T-helper 2 cell treated with Interferon-gamma antibody and Interleukin-4, amounts not matched to agents 100 ng/mL and 5 ng/mL, for 36 hours (primary cell): ENCODE results near the gene AJAP1. TPM values are rescaled to one million over a fixed set of nuclear protein-coding genes. Genes with fewer than 3 reads are reported as not detected.
"Not testable (repeated sequence)": the region's sequence is repeated elsewhere in the genome, so short reads cannot be mapped to it uniquely, and the experiment has no call there.

ENCODE experiments used
- intact Hi-C: fragments of 100-400 bp; cut with micrococcal nuclease; formaldehyde crosslinking; loops from one replicate; pipeline ENCODE4 v1.15.1; 2023
- total RNA-seq: library from RNA; stranded (reverse); gene quantifications from 2 replicates; pipeline ENCODE4 v1.2.3, GENCODE V29; 2022

AJAP1 gene, protein sequence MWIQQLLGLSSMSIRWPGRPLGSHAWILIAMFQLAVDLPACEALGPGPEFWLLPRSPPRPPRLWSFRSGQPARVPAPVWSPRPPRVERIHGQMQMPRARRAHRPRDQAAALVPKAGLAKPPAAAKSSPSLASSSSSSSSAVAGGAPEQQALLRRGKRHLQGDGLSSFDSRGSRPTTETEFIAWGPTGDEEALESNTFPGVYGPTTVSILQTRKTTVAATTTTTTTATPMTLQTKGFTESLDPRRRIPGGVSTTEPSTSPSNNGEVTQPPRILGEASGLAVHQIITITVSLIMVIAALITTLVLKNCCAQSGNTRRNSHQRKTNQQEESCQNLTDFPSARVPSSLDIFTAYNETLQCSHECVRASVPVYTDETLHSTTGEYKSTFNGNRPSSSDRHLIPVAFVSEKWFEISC
- total RNA-seq = 0.07 TPM in 1 of 2 replicates, not detected in the other

DNA sequence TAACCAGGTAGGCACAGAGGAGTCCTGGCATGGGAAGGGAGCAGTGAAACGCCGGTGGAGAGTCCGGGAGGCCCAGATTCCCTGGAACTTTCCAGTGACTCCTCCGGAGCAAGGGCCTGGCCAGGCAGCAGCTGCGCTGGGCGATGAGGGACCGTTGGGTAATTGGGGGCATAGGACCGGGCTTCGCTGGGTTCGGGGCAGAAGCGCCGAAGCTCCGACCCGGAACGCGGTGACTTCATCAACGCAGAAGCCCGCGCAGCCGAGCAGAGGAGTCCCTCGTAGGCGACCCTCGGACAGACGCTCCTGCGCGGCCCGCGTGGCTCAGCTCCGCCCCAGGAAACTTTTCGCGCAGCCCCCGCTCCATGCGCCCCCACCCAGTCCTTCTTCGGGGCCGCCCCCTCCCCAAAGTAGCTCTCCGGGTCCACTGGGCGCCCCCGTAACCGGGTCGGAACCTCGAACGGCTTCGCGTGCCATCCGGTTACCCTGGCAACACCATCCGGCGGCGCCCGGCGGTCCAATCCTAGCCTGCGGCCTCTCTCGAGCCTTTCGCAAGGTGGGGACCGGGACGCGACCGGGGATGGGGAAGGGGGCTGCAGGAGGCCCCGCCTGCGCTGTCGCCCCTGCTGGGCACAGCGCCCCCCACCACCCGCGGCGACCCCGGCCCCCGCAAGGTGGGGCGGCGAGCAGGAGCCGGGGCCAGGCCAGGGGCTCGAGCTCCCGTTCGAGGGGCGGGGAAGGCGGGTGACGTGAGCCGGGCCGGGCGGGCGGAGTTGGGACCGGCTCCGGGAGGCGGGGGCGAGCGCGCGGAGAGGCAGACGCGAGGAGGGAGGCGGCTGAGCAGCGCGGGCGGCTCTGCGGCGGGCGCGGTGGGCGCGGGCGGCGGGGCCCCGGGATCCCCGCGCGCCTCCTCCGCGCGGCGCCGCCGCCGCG, at the start of gene AJAP1:
Gene AJAP1, plus strand, starts transcription at position 814 of the 930 bp plus-strand sequence. CDS start 817 bp downstream, outside the sequence.
- intact Hi-C loops = no loop called here

- intact Hi-C loops = no loop called here
Observed at GRCh38 chr1:4605158-4605557, 49.3 kb upstream of the AJAP1 start.

- intact Hi-C loops = no loop called here
Observed at GRCh38 chr1:4611563-4612341, 42.7 kb upstream of the AJAP1 start.

DNA sequence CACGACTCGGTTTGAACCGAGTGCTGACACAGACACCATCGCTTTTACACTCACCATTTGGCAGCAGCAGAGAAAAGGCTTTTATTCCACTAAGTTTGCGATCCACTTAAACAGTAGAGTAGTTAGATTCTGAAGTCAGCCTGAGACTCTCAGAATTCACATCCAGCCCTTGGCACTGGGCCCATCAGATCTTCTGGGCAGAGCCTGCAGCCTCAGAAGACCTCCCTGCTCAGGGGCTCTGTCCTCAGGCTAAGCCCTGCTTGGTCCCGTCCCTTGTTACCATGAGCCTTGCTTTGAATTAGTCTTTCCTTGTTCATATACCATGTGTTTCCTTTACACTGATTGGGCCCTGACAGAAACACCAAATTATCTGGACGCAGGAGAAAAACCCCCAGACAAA, 41.4 kb upstream of the AJAP1 start:
- intact Hi-C loops = no loop called here

DNA sequence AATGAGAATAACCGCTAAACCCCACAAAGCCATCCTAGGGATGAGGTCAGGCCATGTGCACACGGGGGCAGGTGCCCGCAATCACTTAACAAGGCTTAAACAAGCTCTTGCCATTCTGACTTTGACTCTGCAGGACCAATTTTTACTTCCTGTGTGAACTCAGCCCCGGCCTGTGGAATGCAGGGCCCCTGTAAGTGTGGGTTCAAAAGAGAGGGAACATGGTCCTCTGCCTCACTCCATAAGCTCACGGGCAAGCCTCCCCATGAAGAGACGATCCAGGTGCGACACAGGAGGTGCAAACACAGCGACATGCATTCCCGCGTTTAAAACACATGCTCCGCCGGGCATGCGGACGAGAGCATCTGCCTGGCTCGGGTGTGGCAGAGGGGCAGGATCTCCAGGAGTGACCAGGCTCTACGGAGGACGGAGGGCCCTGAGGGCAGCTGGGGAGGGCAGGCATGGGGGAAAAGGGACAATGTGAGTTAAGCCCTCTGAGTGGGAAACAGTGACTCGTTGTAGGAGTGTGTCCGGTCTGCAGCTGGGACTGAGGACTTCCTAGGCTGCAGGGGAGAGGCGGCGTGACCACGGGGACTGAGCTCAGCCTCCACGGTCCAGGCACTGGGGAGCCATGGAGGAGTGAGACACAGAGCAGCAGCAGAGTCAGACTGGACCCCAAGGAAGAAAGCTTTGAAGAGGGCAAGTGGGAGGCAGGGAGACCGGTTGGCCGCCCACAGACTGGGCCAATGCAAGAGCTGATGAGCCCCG, 40.6 kb upstream of the AJAP1 start:
- intact Hi-C loops = no loop called here

- intact Hi-C loops = no loop called here
Observed at GRCh38 chr1:4614371-4615137, 39.9 kb upstream of the AJAP1 start.

DNA sequence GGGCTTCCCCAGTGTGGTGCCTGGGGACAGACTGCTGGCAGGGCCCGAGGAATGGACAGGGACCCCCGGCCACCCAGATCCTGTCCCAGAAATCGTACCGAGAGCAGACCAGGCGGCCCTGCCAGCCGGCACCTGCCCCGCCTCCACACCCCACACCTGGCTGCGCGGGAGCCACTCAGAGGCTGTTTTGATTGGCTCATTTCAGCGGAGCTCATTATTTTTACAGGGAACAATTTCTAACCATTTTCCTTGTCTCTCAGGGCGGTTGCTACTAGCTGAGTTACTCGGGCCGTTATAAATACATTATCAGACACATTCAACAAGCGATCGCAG, 39.3 kb upstream of the AJAP1 start:
- intact Hi-C loops = no loop called here

- intact Hi-C loops = no loop called here
Observed at GRCh38 chr1:4615501-4615900, 38.9 kb upstream of the AJAP1 start.

DNA sequence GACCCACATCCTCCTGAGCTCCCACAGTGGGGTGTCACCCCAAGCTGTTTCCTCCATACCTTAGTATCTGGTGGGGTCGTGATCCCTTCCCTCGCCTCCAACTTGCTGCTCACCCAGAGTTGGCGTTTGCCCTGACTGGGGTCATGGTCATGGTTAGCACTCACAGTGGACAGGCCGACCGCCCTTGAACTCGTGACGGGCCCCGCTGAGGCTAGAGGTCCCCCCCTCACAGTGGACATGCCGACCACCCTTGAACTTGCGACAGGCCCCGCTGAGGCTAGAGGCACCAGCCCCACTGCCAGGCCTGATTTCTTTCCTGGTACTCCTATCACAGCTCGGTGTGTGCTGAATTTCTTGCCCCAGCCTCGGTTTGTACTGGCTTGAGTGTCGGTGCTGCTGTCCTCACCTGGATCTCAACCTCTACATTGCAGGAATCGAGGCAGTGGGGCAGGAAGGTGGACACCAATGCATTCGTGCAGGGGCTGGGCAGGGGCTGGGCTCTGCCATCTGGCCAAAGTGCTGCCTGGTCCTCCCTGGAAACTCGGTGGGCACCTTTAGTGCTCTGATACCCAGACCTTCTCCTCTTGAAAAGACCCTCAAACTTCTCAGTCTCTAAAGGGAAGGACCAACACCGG, 37.5 kb upstream of the AJAP1 start:
- intact Hi-C loops = no loop called here

DNA sequence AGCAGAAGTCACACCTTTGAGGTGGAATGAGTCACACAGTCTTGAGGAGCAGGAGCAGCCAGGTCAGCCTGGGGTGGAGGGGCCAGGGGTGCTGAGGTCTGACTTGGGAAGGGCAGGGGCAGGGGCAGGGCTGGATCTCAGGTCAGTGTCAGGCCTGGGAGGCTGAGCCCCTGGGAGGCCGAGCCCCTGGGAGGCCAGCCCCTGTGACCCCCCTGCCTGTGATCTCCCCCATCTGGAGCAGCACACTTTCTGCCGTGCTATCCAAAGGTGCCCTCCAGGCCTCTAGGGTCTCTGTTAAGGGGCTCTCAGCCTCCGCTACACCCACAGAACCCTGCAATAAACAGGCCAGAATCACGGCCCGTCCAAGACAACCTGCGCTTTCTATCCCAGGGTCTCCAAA, 36.9 kb upstream of the AJAP1 start:
- intact Hi-C loops = no loop called here

DNA sequence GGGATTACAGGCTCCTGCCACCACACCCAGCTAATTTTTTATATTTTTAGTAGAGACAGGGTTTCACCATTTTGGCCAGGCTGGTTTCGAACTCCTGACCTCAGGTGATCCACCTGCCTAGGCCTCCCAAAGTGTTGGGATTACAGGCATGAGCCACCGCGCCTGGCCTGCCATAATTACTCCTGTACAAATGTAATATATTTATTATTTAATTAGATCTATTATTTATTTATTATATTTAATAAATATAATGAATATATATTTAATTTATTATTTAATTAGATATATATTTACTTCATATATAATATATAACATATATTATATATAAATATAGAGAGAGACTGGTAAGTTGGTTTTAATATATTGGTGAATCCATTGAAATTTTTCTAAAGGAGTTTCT, 35.6 kb upstream of the AJAP1 start:
- intact Hi-C loops = not testable (repeated sequence)

- intact Hi-C loops = no loop called here
Observed at GRCh38 chr1:4621646-4622045, 32.8 kb upstream of the AJAP1 start.

GRCh38 chr1:4622821-4623220, 31.6 kb upstream of the AJAP1 start:
- intact Hi-C loops = no loop called here

DNA sequence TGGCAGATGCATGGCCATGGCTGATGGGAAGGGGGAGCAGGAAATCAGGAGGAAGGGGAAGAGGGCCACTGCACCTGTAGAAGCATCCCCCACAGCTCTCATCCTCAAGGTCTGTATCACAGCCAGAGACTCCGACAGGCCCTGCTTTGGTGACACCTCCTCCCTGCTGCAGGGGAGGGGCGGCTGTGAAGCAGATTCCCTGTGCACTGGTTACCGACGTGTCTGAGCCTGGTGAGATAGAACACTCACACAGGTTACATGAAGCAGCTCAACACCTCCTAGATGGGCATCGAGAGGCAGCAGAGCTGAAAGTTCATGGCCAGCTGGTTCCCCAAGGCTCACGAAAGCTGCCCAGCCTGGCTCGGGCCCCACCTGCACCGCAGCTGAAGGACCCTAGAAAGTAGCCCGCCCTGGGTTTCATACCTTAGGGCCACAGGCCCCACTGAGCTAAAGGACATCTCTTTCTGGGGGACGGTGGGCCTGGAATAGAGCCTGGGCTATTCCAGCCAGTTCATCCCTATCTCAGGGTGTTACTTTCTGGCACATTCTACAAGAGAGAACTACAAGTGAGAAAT, 30.2 kb upstream of the AJAP1 start:
- intact Hi-C loops = no loop called here

GRCh38 chr1:4624801-4625200, 29.6 kb upstream of the AJAP1 start:
- intact Hi-C loops = no loop called here

DNA sequence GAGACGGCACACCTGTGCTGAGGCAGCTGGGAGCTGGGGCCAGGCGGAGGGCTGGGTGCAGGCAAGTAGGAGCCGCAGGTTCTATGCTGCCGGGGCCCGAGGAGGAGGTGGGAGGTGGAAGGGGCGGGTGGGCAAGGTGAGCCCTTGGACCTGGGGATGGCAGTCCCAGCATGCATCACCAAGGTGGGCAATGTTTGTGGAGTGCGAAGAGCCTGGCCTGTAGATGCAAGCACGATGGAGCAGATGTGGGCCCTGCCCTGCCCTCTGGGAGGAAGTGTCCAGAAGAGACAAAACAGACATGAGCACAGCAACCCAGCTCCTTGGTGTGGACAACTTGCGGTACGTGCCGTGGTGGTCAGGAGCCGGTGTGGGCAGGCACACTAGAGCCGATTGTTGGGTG, 28.3 kb upstream of the AJAP1 start:
- intact Hi-C loops = no loop called here

- intact Hi-C loops = no loop called here
Observed at GRCh38 chr1:4626560-4627319, 27.7 kb upstream of the AJAP1 start.

GRCh38 chr1:4627353-4627752, 27.1 kb upstream of the AJAP1 start:
- intact Hi-C loops = no loop called here

- intact Hi-C loops = no loop called here
Observed at GRCh38 chr1:4628992-4629391, 25.4 kb upstream of the AJAP1 start.
